ELF-1 (cell line): ENCODE results near the gene OTOF.
"Not testable (repeated sequence)": the region's sequence is repeated elsewhere in the genome, so short reads cannot be mapped to it uniquely, and the experiment has no call there.

Experiments
- DNase-seq: peaks from one replicate; pipeline ENCODE4 v3.0.0-alpha.2; 2016; ENCODE audit warnings: low read depth, low spot score

OTOF gene

GRCh38 chr2:26480566-26481423 lies 2.9 kb upstream of the OTOF start:
- no peak for DNase-seq

- DNase-seq: no peak
Measured at GRCh38 chr2:26479789-26480565, 2.1 kb upstream of the OTOF start.

- DNase-seq: peak; percentile 34
Measured at GRCh38 chr2:26479131-26479788, 1.3 kb upstream of the OTOF start.

- DNase-seq: no peak
Measured at GRCh38 chr2:26478366-26478765, 442 bp upstream of the OTOF start.

- DNase-seq: peak; percentile 33
Measured at GRCh38 chr2:26477126-26477910, 606 bp downstream of the OTOF start.

GRCh38 chr2:26475832-26476501 lies 2.0 kb downstream of the OTOF start:
- peak; percentile 33 for DNase-seq

GRCh38 chr2:26475037-26475436 lies 2.9 kb downstream of the OTOF start:
- DNase-seq: no peak

GRCh38 chr2:26474261-26474785 lies 3.6 kb downstream of the OTOF start:
- DNase-seq: no peak

GRCh38 chr2:26473796-26474195 lies 4.1 kb downstream of the OTOF start:
- DNase-seq: no peak

- DNase-seq: no peak
Measured at GRCh38 chr2:26472821-26473655, 4.9 kb downstream of the OTOF start.

GRCh38 chr2:26471766-26472706 lies 5.9 kb downstream of the OTOF start:
- peak; percentile 26 for DNase-seq

GRCh38 chr2:26471289-26471688 lies 6.6 kb downstream of the OTOF start:
- peak; percentile 33 for DNase-seq

GRCh38 chr2:26470601-26471260 lies 7.2 kb downstream of the OTOF start:
- DNase-seq: no peak

GRCh38 chr2:26469955-26470354 lies 8.0 kb downstream of the OTOF start:
- no peak for DNase-seq

GRCh38 chr2:26469092-26469710 lies 8.7 kb downstream of the OTOF start:
- peak; percentile 78 for DNase-seq

- DNase-seq: not testable (repeated sequence)
Measured at GRCh38 chr2:26468544-26468943, 9.4 kb downstream of the OTOF start.

- no peak for DNase-seq
Measured at GRCh38 chr2:26466662-26467310, 11.1 kb downstream of the OTOF start.
